Ascending aorta (tissue), 2 donors: ENCODE results near the gene ALPK1. TPM values are rescaled to one million over a fixed set of nuclear protein-coding genes. Genes with fewer than 3 reads are reported as not detected.

Source experiments
- DNase-seq, 2 donors: peaks; one replicate each; pipeline ENCODE4 v3.0.0-alpha.2; 2019; ENCODE audit warnings: low spot score in 2 of 2
- H3K27ac ChIP-seq, 2 donors: fragments of 200-600 bp; sonication (generic); one replicate each; pipeline ENCODE4 v1.5.1; 2016 to 2017; ENCODE audit warnings: mild to moderate bottlenecking in 1 of 2
- H3K27me3 ChIP-seq: fragments of 200-600 bp; sonication (generic); one replicate; pipeline ENCODE4 v1.5.1; 2017
- H3K36me3 ChIP-seq, 2 donors: fragments of 200-600 bp; sonication (generic); one replicate each; pipeline ENCODE4 v1.5.1; 2016
- H3K4me1 ChIP-seq, 2 donors: fragments of 200-600 bp; sonication (generic); one replicate each; pipeline ENCODE4 v1.5.1; 2016 to 2017; ENCODE audit warnings: mild to moderate bottlenecking in 1 of 2
- H3K4me3 ChIP-seq, 2 donors: fragments of 200-600 bp; sonication (generic); one replicate each; pipeline ENCODE4 v1.5.1; 2016 to 2017; ENCODE audit warnings: mild to moderate bottlenecking in 1 of 2
- H3K9me3 ChIP-seq, 2 donors: fragments of 200-600 bp; sonication (generic); one replicate each; pipeline ENCODE4 v1.5.1; 2016
- CTCF ChIP-seq, 3 experiments: fragments of 200-600 bp in 2 of 3; fragments of 450-650 bp in 1 of 3; sonication (generic) in 2 of 3; IDR thresholded peaks; one replicate each; pipeline ENCODE4 v1.5.1; 2016 to 2019; ENCODE audit warnings: antibody characterized with exemption in 3 of 3, mild to moderate bottlenecking in 1 of 3, moderate library complexity in 1 of 3
- intact Hi-C: fragments of 100-400 bp; cut with DNase I; formaldehyde crosslinking; loops from one replicate; pipeline ENCODE4 v1.15.1; 2023
- total RNA-seq: library from RNA; depleted of rRNA; stranded (reverse); fragments of >200 nt; gene quantifications from one replicate; pipeline ENCODE4 v1.1.0, GENCODE V29; 2016

The ALPK1 gene
- total RNA-seq, 1 donor from 2014 or later, result 8.7 TPM

- H3K4me1 ChIP-seq, result no peaks in the 10 kb centered on the region
- TF ChIP-seq CTCF (IDR thresholded peaks at IDR 0.05), result no peak
- no peaks in the 10 kb centered on the region for H3K27me3 ChIP-seq
- intact Hi-C loops, result no loop called here
- no peak overlapping the region for H3K27ac ChIP-seq
- no peaks in the 10 kb centered on the region for H3K9me3 ChIP-seq
- H3K4me3 ChIP-seq, result no peak overlapping the region
- H3K36me3 ChIP-seq, result no peaks in the 10 kb centered on the region
- no peak for DNase-seq
These were observed 19.2 kb downstream of the ALPK1 start for GRCh38 chr4:112316360-112316759.

- Histone ChIP-seq H3K27ac (no peak overlapping the region), H3K9me3 (no peaks in the 10 kb centered on the region), H3K4me1 (no peaks in the 10 kb centered on the region), H3K36me3 (no peaks in the 10 kb centered on the region), H3K4me3 (no peak overlapping the region), H3K27me3 (no peaks in the 10 kb centered on the region)
- intact Hi-C loops, result no loop called here
- no peak for TF ChIP-seq CTCF (IDR thresholded peaks at IDR 0.05)
- DNase-seq, result no peak
These were observed 21.3 kb downstream of the ALPK1 start for GRCh38 chr4:112318239-112319142.

DNA sequence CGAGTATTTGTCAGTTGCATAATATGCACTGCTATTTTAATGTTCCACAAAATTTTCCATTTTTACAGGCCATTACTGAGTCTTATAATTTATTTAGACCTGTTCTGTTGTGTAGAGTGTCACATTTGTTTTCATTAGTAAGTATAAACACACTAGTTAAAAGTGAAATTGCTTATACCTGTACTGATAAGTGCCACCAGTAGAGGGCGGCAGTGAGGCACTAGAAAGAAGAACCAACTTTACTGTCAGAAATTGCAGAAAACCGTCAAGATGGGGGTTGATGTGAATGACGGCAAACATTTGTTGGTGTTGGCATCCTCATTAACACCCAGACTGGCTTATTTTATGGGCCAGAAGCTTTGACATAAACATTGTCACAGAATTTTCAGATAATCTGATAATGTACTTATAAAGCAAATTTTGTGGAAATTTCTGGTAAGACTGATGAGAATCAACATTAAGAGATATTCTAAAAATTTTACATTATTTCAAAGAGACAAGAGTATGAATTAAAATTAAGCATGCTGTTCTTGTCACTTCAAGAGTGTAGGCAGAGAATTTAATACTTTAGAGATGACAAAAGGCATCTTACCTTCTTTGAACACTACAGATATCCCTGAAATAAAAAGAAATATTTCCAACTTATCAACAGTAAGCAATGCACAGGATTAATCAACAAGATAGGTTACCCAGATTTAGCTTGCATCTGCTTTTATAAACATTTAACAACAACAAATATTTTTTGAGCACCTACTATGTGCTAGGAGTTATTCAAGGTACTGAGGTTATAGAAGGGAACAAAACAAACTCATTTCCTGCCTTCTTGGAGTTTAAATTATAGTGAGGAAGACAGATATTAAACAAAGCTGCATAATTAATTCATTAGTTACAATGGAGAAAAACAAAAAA is 24.9 kb downstream of the ALPK1 start:
- H3K9me3 ChIP-seq, result no peaks in the 10 kb centered on the region
- no peak overlapping the region for H3K27ac ChIP-seq
- intact Hi-C loops, result loop anchor here (5.0 to 10.0 kb wide), 2 partner anchors 35 to 203 kb away; partner anchors contain the start of gene TIFA
- H3K4me1 ChIP-seq, result no peaks in the 10 kb centered on the region
- peaks cover 3 to 14% of the 10 kb centered on the region in 2 donors for H3K36me3 ChIP-seq
- peak in 1 of 2 donors; percentile 85 for DNase-seq
- H3K4me3 ChIP-seq, result no peak overlapping the region
- no peaks in the 10 kb centered on the region for H3K27me3 ChIP-seq
- TF ChIP-seq CTCF (IDR thresholded peaks at IDR 0.05), result peak; percentile 19 to 84 (median 79)

DNA sequence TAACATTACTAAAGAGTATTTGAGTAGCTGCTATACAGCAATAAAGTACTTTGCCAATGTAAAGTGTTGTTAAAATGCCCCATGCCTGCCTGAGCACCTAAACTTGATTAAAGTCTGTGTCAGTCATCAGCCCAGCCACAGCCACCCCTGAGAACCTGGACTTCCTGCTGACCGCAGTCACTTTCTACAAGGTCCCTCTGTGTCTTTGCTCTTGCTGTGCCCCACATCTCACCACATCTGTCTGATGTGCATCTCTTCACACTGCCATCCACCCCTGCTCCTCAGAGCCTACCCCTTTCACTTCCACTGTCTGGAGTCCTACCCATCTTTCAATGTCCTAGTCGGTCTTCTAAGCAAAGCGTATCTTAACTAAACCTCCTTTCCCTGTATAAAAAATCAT is 25.7 kb downstream of the ALPK1 start:
- Histone ChIP-seq H3K4me1 (no peaks in the 10 kb centered on the region), H3K27me3 (no peaks in the 10 kb centered on the region), H3K36me3 (peaks cover 3 to 14% of the 10 kb centered on the region in 2 donors), H3K27ac (no peak overlapping the region), H3K4me3 (no peak overlapping the region), H3K9me3 (no peaks in the 10 kb centered on the region)
- DNase-seq, result no peak
- TF ChIP-seq CTCF (IDR thresholded peaks at IDR 0.05), result no peak
- intact Hi-C loops, result loop anchor here (5.0 to 10.0 kb wide), 2 partner anchors 36 to 202 kb away; partner anchors contain the start of gene TIFA

GRCh38 chr4:112325530-112325929 is 28.4 kb downstream of the ALPK1 start:
- DNase-seq, result no peak
- H3K4me1 ChIP-seq, result no peaks in the 10 kb centered on the region
- no peak for TF ChIP-seq CTCF (IDR thresholded peaks at IDR 0.05)
- H3K9me3 ChIP-seq, result no peaks in the 10 kb centered on the region
- peaks cover 3 to 14% of the 10 kb centered on the region in 2 donors for H3K36me3 ChIP-seq
- H3K4me3 ChIP-seq, result no peak overlapping the region
- intact Hi-C loops, result loop anchor here (5.0 to 10.0 kb wide), 2 partner anchors 199 to 277 kb away; no protein-coding TSS in a partner anchor
- no peak overlapping the region for H3K27ac ChIP-seq
- no peaks in the 10 kb centered on the region for H3K27me3 ChIP-seq
